GM19452 (cell line): ENCODE measurements around the gene LGALS8.
"Not testable (repeated sequence)": the region's sequence is repeated elsewhere in the genome, so short reads cannot be mapped to it uniquely, and the experiment has no call there.

Experiments used
- ATAC-seq: cut with Tn5 transposase; IDR thresholded peaks from one replicate; pipeline ENCODE4 v1.9.1; 2021; ENCODE audit not compliant: unreplicated experiment

LGALS8 gene

DNA sequence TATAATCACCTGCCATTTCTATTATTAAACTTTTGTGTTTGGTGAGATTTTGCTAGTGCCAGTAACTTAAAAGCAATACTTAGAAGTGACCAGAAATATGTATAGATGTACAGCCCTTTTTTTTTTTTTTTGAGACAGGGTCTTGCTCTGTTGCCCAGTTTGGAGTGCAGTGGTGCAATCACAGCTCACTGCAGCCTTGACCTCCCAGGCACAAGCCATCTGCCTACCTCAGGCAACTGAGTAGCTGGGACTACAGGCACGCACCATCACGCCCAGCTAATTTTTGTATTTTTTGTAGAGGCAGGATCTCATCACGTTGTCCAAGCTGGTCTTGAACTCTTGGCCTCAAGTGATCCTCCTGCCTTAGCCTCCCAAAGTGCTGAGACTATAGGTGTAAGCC, 56.6 kb downstream of the LGALS8 start:
- ATAC-seq = not testable (repeated sequence)

DNA sequence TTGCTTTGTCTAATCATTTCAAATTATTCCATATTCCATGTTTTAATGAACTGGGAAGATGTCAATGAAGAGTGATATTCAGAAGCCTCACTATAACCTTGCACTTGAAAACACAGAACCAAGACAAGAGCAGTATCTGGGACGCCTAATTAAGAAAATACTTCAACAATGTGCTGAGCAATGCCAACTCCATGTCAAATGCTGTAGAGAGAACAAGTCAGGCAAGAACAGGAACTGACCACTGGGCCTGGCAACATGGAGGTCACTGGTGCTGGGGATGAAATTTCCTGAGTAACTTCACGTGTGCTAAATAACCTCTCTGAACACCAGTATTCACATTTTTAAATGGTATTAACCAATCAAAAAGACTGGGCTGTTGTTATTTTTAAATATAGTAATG, 57.7 kb downstream of the LGALS8 start:
- ATAC-seq = no peak

DNA sequence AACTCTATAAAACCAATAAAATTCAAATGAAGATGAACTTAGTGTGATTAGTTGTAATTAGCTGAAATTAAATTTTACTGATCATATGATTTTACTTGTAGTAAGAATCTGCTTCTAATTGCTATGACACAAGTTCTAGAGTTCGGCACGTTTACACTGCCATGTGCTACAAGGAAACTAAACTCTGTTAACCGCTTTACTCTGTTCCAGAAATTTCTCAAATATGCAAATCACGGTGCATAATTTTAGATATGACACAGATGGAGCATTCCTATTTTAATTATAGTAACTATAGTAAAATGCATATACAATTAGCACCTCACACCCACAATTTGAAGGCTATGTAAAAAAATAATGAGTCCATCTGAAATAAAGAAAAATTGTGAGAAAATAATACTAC, 65.7 kb downstream of the LGALS8 start:
- ATAC-seq = no peak

DNA sequence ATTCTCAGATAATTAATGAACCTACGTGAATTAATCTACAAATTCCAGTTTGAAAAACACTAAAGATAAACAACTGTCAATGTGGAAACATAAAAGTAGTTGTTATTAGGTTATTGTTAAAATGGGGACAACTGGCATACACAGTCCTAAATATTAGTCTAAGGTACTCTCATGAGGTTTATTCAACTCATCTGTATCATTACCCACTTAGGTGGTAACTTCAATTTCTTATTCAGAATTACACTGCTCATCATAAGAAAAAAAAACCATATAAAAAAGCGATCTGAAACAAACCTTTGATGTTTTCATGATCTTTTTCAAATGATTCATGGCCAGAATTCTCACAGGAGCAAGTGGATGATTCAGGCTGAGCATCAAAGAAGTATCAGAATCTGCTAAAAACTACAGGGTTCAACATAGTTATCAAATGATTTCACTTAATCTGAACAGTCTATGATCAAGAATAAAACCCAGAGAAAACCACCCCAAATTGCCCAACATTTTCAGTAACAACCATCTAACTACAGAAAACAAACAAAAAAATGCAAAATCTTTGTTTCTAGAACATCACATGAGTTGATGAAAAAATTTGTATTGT, 66.9 kb downstream of the LGALS8 start:
- no peak for ATAC-seq

DNA sequence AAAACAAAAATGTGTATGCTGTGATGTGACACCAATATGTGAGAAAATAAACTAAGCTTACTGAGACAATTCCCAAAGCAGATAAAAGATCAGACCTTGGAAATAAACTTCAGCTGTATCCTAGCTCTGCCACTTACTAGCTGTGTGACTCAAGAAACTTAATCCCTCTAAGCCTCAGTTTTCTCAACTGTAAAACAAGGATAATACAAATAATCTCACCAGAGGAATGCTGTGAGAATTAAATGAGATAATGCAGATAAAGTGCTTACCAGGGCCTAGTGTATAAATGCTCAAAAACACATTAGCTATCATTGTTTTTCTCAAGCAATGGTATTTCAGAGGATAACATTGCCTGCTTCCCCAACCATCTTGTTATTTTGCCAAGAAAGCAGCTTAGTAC, 78.4 kb downstream of the LGALS8 start:
- no peak for ATAC-seq
